Duodenal mucosa (tissue), 2 donors: Measurements from ENCODE around the gene NPSR1.

Experiments
- H3K27ac ChIP-seq: one replicate; pipeline ENCODE4 v1.7.0; 2013; ENCODE audit warnings: low read depth, low read length
- H3K27me3 ChIP-seq, 2 donors: one replicate each; pipeline ENCODE4 v1.7.0; 2013; ENCODE audit warnings: low read length in 2 of 2, control low read depth in 1 of 2; ENCODE audit not compliant: insufficient read depth in 2 of 2, control insufficient read depth in 1 of 2
- H3K36me3 ChIP-seq, 2 donors: one replicate each; pipeline ENCODE4 v1.7.0; 2013; ENCODE audit warnings: low read length in 2 of 2, control low read depth in 1 of 2; ENCODE audit not compliant: insufficient read depth in 2 of 2, control insufficient read depth in 1 of 2
- H3K4me1 ChIP-seq, 2 donors: one replicate each; pipeline ENCODE4 v1.7.0; 2013; ENCODE audit warnings: low read length in 2 of 2, control low read depth in 1 of 2; ENCODE audit not compliant: insufficient read depth in 2 of 2, control insufficient read depth in 1 of 2
- H3K4me3 ChIP-seq, 2 donors: one replicate each; pipeline ENCODE4 v1.7.0; 2013; ENCODE audit warnings: low read length in 2 of 2, low read depth in 1 of 2
- H3K9ac ChIP-seq, 2 donors: one replicate each; pipeline ENCODE4 v1.7.0; 2013; ENCODE audit warnings: low read length in 2 of 2, low read depth in 1 of 2
- H3K9me3 ChIP-seq, 2 donors: one replicate each; pipeline ENCODE4 v1.7.0; 2013; ENCODE audit warnings: low read length in 2 of 2, control low read depth in 1 of 2; ENCODE audit not compliant: control insufficient read depth in 1 of 2

Gene NPSR1

GRCh38 chr7:34823650-34824258, 165.7 kb downstream of the NPSR1 start:
- no peaks in the 10 kb centered on the region for H3K27me3 ChIP-seq
- no peaks in the 10 kb centered on the region for H3K4me1 ChIP-seq
- no peak overlapping the region for H3K9ac ChIP-seq
- H3K9me3 ChIP-seq: no peaks in the 10 kb centered on the region
- H3K36me3 ChIP-seq: no peaks in the 10 kb centered on the region
- no peak overlapping the region for H3K27ac ChIP-seq
- H3K4me3 ChIP-seq: no peak overlapping the region

DNA sequence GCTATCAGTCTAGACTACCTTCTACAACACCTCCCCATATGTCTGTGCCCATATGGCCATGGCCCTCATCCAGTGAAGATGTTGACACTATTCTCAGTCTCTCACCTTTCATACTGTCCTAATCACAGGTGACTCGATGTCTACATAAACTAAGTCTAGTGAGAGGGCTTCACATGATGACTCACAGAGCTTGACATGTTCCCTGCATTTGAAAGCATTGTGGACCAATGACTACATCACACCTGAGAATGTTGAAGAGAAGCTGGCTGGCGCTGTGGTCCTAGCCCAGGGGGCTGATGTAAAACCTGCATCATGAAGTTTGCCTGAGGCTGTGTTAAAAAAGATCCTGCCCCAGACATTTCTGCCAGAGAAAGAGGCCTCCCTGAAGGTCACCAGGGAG, 167.2 kb downstream of the NPSR1 start:
- Histone ChIP-seq H3K9ac (no peak overlapping the region), H3K36me3 (no peaks in the 10 kb centered on the region), H3K27ac (no peak overlapping the region), H3K4me1 (no peaks in the 10 kb centered on the region), H3K27me3 (no peaks in the 10 kb centered on the region), H3K9me3 (no peaks in the 10 kb centered on the region), H3K4me3 (no peak overlapping the region)

DNA sequence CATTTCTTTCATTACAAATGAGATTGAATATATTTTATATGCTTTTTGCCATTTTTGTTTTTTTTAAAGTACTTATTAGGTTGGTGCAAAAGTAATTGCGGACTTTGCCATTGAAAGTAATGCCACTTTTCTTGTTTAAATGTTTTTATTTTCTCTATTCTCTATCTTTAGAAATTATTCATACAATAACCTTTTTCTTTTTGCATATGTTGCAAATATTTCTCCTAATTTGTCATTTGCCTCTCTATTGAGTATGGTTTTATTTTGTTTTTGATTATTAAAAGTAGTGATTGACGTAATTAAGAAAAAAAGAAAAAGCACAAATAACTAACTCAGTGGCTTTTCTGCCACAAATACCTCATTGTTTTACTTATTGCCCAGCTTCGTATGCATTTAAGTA, 172.4 kb downstream of the NPSR1 start:
- Histone ChIP-seq H3K4me1 (no peaks in the 10 kb centered on the region), H3K9me3 (no peaks in the 10 kb centered on the region), H3K36me3 (no peaks in the 10 kb centered on the region), H3K9ac (no peak overlapping the region), H3K27ac (no peak overlapping the region), H3K27me3 (no peaks in the 10 kb centered on the region), H3K4me3 (no peak overlapping the region)

DNA sequence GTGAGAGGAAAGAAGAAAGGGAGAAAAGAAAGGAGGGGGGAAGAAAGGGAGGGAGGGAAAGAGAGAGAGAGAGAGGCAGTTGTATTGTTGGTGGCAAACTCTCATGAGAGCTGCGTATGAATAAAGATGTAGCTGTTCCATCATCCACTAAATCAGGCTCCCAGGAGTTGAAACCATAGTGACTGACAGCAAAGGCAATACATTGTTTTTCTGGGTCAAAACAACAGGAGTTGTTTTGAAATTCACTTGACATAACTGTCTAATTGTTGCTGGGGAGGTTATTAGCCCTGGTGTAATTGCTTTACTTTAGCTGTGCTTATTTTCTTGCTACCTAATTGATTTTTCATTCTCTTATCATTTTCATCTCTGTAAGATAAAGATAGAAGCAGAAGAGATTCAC, 173.4 kb downstream of the NPSR1 start:
- H3K36me3 ChIP-seq: no peaks in the 10 kb centered on the region
- no peak overlapping the region for H3K4me3 ChIP-seq
- no peaks in the 10 kb centered on the region for H3K4me1 ChIP-seq
- H3K27ac ChIP-seq: no peak overlapping the region
- no peaks in the 10 kb centered on the region for H3K9me3 ChIP-seq
- no peak overlapping the region for H3K9ac ChIP-seq
- H3K27me3 ChIP-seq: no peaks in the 10 kb centered on the region

GRCh38 chr7:34832020-34832419, 174.0 kb downstream of the NPSR1 start:
- Histone ChIP-seq H3K27me3 (no peaks in the 10 kb centered on the region), H3K9ac (no peak overlapping the region), H3K4me1 (no peaks in the 10 kb centered on the region), H3K27ac (no peak overlapping the region), H3K36me3 (no peaks in the 10 kb centered on the region), H3K4me3 (no peak overlapping the region), H3K9me3 (no peaks in the 10 kb centered on the region)

DNA sequence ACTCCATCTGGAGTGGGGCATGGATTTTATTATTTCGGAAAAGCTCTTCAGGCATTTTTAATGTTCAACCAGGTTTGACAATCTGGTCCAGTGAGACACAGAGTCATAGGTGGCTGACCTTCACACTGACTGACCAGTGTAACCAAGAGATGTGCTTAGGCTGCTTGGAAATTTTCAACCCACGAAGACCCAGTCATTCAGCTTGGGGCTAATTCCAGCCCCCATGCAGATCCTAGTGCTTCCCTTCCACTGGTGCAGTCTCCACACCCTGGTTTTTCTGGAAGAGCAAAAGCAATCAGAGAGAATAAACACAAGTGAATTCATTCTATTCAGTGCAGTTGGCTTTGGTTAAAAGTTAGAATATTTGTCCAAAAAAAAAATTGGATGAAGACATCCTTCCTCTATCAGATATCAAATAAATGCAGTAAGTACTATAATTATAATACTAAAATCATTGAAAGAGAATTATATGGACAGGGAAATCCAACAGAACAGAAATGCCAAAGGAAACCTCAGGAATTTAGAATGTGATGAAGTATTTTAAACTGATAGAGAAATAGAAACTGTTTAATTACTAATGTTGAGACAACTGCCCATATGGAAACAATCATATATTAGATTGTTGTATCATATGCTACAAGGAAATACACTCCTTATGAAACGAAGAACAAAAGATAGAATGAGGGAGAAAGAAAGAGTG, 178.0 kb downstream of the NPSR1 start:
- no peaks in the 10 kb centered on the region for H3K9me3 ChIP-seq
- H3K4me1 ChIP-seq: no peaks in the 10 kb centered on the region
- H3K4me3 ChIP-seq: no peak overlapping the region
- no peaks in the 10 kb centered on the region for H3K27me3 ChIP-seq
- H3K9ac ChIP-seq: no peak overlapping the region
- H3K36me3 ChIP-seq: no peaks in the 10 kb centered on the region
- no peak overlapping the region for H3K27ac ChIP-seq

- H3K27ac ChIP-seq: no peak overlapping the region
Observed at GRCh38 chr7:34837316-34837715, 179.3 kb downstream of the NPSR1 start.

DNA sequence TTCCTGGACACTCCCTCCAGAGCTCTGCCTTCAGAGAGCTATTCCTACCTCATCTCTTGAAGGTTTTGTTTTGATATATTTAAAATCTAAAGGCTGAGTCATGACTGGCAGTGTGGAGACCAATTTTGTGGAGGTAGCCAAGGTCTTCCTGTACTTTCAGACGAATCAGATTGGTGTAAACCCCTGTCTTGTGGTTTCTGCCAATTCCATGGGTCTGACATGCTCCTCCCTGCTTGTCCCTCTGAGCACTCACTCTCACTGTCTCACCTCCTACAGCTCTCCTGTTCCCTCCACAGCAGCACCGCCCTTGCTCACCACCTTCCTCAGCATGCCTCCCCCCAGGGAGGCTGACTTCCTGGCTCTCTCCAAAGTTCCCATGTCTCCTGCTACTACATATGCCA, 179.8 kb downstream of the NPSR1 start:
- Histone ChIP-seq H3K27ac (no peak overlapping the region), H3K36me3 (no peaks in the 10 kb centered on the region), H3K4me3 (no peak overlapping the region), H3K27me3 (no peaks in the 10 kb centered on the region), H3K9me3 (no peaks in the 10 kb centered on the region), H3K9ac (no peak overlapping the region), H3K4me1 (no peaks in the 10 kb centered on the region)

More at GRCh38 chr7:34837316-34837715, 179.3 kb downstream of the NPSR1 start:
- Histone ChIP-seq H3K36me3 (no peaks in the 10 kb centered on the region), H3K9ac (no peak overlapping the region), H3K27me3 (no peaks in the 10 kb centered on the region), H3K4me1 (no peaks in the 10 kb centered on the region), H3K9me3 (no peaks in the 10 kb centered on the region), H3K4me3 (no peak overlapping the region)

DNA sequence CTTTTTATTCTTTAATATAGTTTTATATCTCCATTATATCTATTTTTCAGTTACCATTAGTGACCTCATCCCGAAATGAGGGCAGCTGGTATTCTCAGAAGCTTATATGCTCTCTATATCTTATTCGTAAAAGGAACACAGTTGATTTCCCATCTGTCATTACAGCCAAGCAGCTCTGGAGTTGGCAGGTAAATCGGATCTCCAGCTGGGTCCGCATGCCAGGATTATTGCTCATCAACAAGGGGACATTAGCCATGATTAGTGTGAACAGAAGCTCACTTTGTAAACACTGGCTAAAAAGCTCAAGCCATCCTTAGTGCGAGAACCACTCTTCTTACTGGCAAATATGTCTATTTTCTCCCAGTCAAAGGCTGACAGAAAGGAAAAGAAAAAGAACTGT, 180.3 kb downstream of the NPSR1 start:
- no peak overlapping the region for H3K9ac ChIP-seq
- no peaks in the 10 kb centered on the region for H3K36me3 ChIP-seq
- no peak overlapping the region for H3K4me3 ChIP-seq
- H3K27me3 ChIP-seq: no peaks in the 10 kb centered on the region
- no peak overlapping the region for H3K27ac ChIP-seq
- H3K4me1 ChIP-seq: no peaks in the 10 kb centered on the region
- no peaks in the 10 kb centered on the region for H3K9me3 ChIP-seq

DNA sequence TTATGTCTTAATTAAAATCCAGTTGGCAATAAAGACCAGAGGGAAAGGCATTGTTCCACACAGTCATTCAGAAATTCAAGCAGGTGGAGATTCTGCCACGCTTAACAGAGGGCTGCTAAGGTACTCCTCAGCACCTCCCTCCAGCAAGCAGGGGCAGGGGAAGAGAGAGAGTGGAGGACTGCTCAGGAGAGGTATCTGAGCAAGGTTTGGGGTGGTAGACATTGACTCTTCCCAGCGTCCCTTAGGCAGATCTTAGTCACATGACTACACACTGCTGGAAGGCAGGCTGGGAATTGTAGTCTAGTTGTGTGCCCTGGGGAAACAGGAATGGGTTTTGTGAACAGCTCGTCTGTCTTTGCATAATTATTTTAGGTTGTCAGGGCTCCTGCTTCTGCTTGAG, 181.6 kb downstream of the NPSR1 start:
- no peaks in the 10 kb centered on the region for H3K36me3 ChIP-seq
- H3K27ac ChIP-seq: no peak overlapping the region

More for the DNA sequence above, 181.6 kb downstream of the NPSR1 start:
- no peaks in the 10 kb centered on the region for H3K27me3 ChIP-seq
- no peak overlapping the region for H3K4me3 ChIP-seq
- H3K4me1 ChIP-seq: no peaks in the 10 kb centered on the region
- no peaks in the 10 kb centered on the region for H3K9me3 ChIP-seq
- no peak overlapping the region for H3K9ac ChIP-seq
